ENCODE results near the gene SAP30L.

Gene SAP30L

DNA sequence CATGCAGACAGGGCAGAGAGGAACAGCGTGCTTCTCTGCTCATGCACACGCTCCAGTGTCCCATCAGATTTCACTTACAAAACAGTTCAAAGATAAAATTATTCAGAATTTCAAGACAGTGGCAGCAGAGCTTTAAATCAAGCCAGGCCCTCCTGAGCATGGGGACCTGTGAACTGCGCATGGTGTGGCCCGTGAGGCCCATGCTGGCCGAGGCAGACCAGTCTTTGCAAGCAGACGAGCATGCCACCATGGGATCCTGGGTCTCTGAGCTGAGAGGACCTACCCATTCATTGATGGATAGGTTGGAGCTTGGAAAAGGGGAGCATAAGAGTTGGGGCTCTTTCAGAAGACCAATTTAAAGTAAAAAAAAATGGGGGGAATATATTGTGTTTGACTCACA is 35.0 kb upstream of the SAP30L start:
- H3K36me3 Mint-ChIP-seq, result peaks cover 8% of the 10 kb centered on the region

DNA sequence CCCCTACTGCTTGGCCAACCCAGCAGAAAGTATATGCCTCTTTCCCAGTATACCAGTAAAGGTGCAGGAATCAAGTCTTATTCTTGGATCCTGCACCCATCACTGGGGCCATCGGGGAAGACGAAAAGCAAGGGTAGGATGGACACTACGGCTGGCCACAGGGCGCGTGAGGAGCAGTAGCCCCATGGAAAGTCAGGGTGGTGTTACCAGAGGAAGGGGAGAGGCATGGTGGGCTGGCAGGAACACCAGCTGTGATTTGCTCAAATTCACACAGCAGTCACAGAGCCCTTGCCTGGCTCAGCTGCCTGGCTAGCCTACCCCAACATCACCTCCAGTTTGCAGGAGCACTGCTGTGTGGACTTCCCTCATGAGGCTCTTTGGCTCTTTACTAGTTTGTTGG is 34.5 kb upstream of the SAP30L start:
- Mint-ChIP-seq H3K4me1 (no peaks in the 10 kb centered on the region), H3K36me3 (peaks cover 8% of the 10 kb centered on the region), H3K27me3 (no peaks in the 10 kb centered on the region), H3K4me3 (no peak overlapping the region), H3K9me3 (no peaks in the 10 kb centered on the region), H3K27ac (no peak overlapping the region)

More for the DNA sequence above, 35.0 kb upstream of the SAP30L start:
- Mint-ChIP-seq H3K4me3 (no peak overlapping the region), H3K27me3 (no peaks in the 10 kb centered on the region), H3K27ac (no peak overlapping the region), H3K4me1 (no peaks in the 10 kb centered on the region), H3K9me3 (no peaks in the 10 kb centered on the region)

DNA sequence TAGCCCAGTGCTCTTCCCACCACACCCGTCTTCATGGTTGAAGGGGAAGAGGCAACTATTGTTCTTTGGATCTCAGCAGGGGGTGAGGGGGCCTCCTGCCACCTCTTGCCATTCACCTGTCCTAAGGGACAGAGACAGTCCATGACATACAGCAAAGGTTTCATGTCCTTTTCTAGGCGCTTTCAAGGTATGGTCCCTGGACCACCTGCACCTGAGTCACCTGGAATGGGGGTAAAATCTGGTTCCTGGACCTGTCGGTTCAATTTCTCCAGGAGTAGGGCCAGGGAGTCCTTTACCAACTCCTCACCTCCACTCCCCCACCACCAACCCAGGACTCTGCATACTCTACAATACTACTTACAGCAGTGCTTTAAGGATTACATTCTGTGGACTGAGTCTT is 33.5 kb upstream of the SAP30L start:
- no peaks in the 10 kb centered on the region for H3K9me3 Mint-ChIP-seq
- H3K4me1 Mint-ChIP-seq, result no peaks in the 10 kb centered on the region
- H3K4me3 Mint-ChIP-seq, result no peak overlapping the region
- no peak overlapping the region for H3K27ac Mint-ChIP-seq
- H3K27me3 Mint-ChIP-seq, result no peaks in the 10 kb centered on the region
- peaks cover 8% of the 10 kb centered on the region for H3K36me3 Mint-ChIP-seq

DNA sequence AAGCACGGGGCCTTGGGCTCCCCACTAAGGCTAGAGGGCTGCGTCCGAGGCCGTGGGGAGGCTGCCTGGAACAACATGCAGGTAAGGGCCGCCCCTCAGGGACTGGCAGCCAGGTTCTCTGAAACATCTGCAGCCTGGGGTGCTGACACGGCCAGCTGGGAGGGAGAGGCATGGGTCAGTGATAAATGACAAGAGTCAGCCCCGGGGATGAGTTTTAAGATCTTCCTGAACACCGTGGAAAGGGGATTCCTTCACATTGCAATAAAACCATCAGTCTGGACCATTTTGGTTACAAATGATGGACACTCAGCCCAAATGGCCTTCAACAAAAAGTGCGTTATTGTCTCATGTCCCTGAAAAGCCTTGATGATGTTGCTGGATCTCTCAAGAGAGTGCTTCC is 32.9 kb upstream of the SAP30L start:
- Mint-ChIP-seq H3K27ac (no peak overlapping the region), H3K36me3 (peaks cover 8% of the 10 kb centered on the region), H3K9me3 (no peaks in the 10 kb centered on the region), H3K4me1 (no peaks in the 10 kb centered on the region), H3K4me3 (no peak overlapping the region), H3K27me3 (no peaks in the 10 kb centered on the region)

DNA sequence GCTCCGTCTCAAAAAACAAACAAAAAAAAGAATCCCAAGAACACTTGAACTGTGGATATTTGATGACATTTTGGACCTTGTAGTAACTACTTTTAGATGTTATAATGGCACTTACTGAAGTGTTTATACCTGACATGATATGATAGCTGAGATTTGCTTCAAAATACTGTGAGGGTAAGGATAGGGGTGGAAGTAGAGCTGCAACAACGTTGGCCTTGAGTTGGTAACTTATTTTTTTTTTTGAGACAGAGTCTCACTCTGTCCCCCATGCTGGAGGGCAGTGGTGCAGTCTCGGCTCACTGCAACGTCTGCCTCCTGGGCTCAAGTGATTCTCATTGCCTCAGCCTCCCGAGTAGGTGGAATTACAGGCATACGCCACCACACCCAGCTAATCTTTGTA is 30.7 kb upstream of the SAP30L start:
- H3K27me3 Mint-ChIP-seq, result no peaks in the 10 kb centered on the region
- H3K4me1 Mint-ChIP-seq, result no peaks in the 10 kb centered on the region
- peaks cover 8% of the 10 kb centered on the region for H3K36me3 Mint-ChIP-seq
- no peak overlapping the region for H3K4me3 Mint-ChIP-seq
- no peaks in the 10 kb centered on the region for H3K9me3 Mint-ChIP-seq
- H3K27ac Mint-ChIP-seq, result no peak overlapping the region

DNA sequence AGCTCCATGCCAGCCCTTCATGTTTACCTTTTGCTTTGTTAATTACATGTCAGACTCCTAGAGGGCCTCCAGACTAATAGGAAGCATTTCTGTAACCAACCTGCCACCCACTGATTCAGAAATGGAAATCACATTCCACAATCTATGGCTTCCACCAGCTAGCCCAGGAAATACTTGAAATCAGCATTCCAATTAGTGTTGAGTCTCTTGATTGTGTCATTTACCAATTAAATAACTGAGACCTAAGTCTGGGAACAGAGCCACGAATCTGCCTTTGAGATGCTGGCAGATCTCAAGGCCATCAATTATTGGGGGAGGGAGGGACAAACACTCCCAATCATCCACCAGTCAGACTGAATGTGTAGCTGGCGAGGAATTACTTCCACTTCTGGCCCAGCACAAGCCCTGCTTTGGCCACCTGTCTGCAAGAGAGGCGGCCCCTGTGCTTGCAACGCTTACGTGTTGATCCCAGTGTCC is 27.4 kb upstream of the SAP30L start:
- H3K4me3 Mint-ChIP-seq, result no peak overlapping the region
- peaks cover 16% of the 10 kb centered on the region for H3K36me3 Mint-ChIP-seq
- H3K27me3 Mint-ChIP-seq, result no peaks in the 10 kb centered on the region
- H3K4me1 Mint-ChIP-seq, result no peaks in the 10 kb centered on the region
- H3K27ac Mint-ChIP-seq, result no peak overlapping the region
- no peaks in the 10 kb centered on the region for H3K9me3 Mint-ChIP-seq

DNA sequence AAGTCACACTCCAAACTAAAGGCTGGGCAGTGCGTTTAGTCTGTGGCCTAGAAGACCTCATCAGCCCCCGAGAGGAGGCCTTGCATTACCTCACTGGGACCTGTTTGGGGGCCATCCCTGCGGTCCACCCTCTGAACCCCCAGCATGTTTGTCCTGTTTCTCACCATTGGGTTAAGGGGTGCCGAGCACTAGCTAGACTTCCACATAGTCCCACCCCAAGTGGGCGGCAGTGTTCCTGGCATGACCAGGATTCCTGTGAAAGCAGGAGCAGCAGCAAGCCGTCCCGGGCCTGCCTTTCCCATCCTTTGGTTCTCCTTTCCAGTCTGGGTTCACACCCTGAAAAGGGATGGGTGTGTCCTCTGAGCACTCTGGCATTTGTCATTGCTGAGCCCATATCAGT is 26.6 kb upstream of the SAP30L start:
- Mint-ChIP-seq H3K36me3 (peaks cover 21% of the 10 kb centered on the region), H3K4me1 (peaks cover 7% of the 10 kb centered on the region), H3K27ac (no peak overlapping the region)

DNA sequence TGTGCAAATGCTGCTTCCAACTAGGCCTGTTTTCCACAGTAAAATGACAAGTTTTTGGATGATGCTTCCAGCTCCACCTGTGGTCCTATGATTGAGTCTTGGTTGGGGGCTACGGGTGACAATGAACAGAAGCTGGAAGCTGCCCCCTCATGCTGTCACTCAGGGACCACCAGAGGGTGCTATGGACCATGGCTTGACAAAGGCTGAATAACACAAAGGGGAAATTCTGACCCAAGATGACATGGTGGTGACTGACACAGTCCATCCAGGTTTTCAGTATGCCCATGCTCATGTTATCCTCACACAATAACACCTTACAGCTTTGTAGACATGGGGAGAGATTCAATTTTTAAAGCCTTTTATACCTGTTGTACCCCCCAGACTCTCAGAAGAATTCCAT is 23.9 kb upstream of the SAP30L start:
- Mint-ChIP-seq H3K4me1 (peaks cover 12% of the 10 kb centered on the region), H3K9me3 (peaks cover 6% of the 10 kb centered on the region), H3K36me3 (peaks cover 19% of the 10 kb centered on the region), H3K27me3 (no peaks in the 10 kb centered on the region), H3K4me3 (no peak overlapping the region), H3K27ac (no peak overlapping the region)

More for the DNA sequence above, 26.6 kb upstream of the SAP30L start:
- Mint-ChIP-seq H3K27me3 (no peaks in the 10 kb centered on the region), H3K9me3 (peaks cover 3% of the 10 kb centered on the region), H3K4me3 (no peak overlapping the region)

DNA sequence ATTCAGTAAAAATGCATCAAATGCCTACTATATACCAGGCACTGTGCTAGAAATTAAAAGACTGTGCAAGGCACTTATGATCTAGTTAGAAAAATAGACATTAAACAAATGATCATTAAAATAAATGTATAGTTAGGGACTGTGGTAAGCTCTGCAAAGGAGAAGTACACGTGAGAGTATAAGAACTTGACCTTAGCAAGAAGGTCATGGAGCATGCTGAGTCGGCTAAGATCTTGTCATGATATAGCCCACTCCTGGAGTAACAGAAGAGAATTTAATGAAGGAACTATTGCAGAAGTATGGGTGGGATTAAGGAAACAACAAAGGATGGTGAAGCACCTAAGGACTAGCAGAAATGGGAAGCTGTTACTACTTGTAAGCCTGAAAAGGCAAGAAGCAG is 23.5 kb upstream of the SAP30L start:
- no peaks in the 10 kb centered on the region for H3K27me3 Mint-ChIP-seq
- H3K27ac Mint-ChIP-seq, result no peak overlapping the region
- no peak overlapping the region for H3K4me3 Mint-ChIP-seq
- peaks cover 12% of the 10 kb centered on the region for H3K4me1 Mint-ChIP-seq
- peaks cover 22% of the 10 kb centered on the region for H3K36me3 Mint-ChIP-seq
- H3K9me3 Mint-ChIP-seq, result peaks cover 6% of the 10 kb centered on the region

DNA sequence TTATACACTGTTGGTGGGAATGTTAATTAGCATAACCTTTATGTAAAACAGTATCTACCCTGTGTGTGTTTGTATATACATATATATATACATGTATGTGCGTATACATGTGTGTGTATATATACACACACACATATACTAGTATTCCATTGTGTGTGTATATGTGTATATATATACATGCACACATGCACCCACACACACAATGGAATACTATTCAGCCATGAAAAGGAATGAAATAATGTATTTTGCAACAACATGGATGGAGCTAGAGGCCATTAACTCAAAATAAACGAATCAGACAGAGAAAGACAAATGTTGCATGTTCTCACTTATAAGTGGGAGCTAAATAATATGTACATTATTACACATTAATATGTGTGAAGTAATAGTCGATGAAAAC is 17.6 kb upstream of the SAP30L start:
- peaks cover 6% of the 10 kb centered on the region for H3K9me3 Mint-ChIP-seq
- H3K27ac Mint-ChIP-seq, result no peak overlapping the region
- H3K4me3 Mint-ChIP-seq, result no peak overlapping the region
- H3K27me3 Mint-ChIP-seq, result no peaks in the 10 kb centered on the region
- peaks cover 16% of the 10 kb centered on the region for H3K4me1 Mint-ChIP-seq
- peaks cover 15% of the 10 kb centered on the region for H3K36me3 Mint-ChIP-seq

DNA sequence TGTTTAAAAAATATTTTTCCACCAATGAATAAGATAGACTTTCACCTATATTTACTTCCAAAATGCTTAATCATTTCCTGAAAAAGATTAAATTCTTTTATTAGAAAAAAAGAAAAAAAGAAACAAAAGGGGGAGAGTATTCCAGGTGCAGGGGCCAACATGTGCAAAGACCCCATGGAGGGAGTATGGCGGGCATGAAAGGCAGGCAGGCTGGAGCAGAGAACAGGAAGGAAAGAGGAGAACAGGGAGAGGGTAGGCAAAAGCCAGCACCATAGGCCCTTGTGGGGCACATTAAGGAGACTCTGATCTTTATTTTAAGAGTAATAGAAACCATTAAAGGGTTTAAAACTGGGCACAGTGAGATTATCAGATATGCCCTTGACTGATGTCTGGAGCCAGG is 16.5 kb upstream of the SAP30L start:
- H3K4me1 Mint-ChIP-seq, result peaks cover 8% of the 10 kb centered on the region
- peaks cover 1% of the 10 kb centered on the region for H3K9me3 Mint-ChIP-seq
- no peak overlapping the region for H3K4me3 Mint-ChIP-seq
- peaks cover 10% of the 10 kb centered on the region for H3K36me3 Mint-ChIP-seq
- H3K27ac Mint-ChIP-seq, result no peak overlapping the region
- H3K27me3 Mint-ChIP-seq, result no peaks in the 10 kb centered on the region

DNA sequence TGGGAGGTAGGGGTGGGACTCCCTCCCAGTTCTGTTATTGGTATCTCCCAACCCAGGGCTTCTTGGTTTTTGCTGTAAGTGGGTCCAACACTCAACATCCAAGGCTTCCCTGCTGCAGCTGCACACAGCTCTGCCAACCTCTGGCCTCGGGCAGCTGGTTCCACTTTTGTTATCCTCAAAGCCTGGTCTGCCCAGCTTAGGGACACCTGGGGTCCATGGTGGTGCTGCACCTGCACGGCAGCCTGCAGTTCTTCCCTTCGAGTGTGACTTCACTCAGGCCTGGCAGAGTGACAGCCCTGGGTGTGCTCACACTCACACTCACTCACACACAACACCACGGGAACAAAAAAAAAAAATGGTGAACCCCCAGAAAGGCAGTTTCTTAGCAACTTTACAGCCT is 15.3 kb upstream of the SAP30L start:
- H3K27me3 Mint-ChIP-seq, result no peaks in the 10 kb centered on the region
- H3K27ac Mint-ChIP-seq, result no peak overlapping the region
- no peak overlapping the region for H3K4me3 Mint-ChIP-seq
- H3K36me3 Mint-ChIP-seq, result peaks cover 8% of the 10 kb centered on the region
- H3K4me1 Mint-ChIP-seq, result peaks cover 4% of the 10 kb centered on the region
- no peaks in the 10 kb centered on the region for H3K9me3 Mint-ChIP-seq

DNA sequence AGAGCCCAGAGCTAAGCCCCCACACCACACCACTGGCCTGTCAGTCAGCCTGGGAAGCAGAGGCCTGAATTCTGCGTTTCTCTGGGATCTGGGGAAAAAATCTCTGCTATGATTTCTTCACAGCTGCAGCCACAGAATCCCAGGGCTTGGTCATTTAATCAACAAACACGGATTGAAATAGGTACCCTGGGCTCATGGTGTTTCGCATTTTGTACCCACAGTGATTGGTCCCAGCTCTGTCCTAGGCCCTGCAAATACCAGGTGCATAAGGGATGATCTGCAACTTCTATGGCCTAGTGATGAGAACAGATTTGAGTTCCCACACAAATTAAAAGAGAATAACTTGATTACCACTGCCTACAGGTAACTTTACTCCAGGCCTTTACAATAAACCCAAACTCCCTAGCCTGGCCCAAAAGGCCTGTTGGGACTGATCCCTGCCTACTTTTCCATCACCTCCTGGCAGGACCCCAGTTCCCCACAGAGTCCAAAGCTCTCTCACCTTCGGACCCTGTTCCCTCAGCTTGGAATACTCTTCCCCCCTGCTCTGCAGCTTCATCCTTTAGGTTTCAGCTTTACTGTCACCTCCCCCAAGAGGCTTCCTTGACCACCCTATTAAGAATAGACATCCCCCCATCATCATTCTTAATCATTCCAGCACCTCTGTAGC is 14.7 kb upstream of the SAP30L start:
- no peak overlapping the region for H3K4me3 Mint-ChIP-seq
- no peaks in the 10 kb centered on the region for H3K27me3 Mint-ChIP-seq
- H3K9me3 Mint-ChIP-seq, result no peaks in the 10 kb centered on the region
- peaks cover 11% of the 10 kb centered on the region for H3K36me3 Mint-ChIP-seq
- H3K4me1 Mint-ChIP-seq, result peaks cover 4% of the 10 kb centered on the region
- H3K27ac Mint-ChIP-seq, result no peak overlapping the region

DNA sequence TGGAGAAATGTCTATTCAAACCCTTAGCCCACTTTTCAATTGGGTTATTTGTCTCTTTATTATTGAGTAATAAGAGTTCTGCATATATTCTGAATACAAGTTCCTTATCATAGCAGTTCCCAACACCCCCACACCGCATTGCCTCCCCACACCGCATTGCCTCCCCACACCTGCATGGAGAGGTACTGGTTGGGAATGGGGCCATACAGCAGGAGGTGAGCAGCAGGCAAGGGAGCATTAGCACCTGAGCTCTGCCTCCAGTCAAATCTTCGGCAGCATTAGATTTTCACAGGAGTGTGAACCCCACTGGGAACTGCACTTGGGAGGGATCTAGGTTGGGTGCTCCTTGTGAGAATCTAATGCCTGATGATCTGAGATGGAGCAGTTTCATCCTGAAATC is 10.6 kb upstream of the SAP30L start:
- Mint-ChIP-seq H3K27me3 (no peaks in the 10 kb centered on the region), H3K4me3 (no peak overlapping the region), H3K36me3 (peaks cover 17% of the 10 kb centered on the region)

DNA sequence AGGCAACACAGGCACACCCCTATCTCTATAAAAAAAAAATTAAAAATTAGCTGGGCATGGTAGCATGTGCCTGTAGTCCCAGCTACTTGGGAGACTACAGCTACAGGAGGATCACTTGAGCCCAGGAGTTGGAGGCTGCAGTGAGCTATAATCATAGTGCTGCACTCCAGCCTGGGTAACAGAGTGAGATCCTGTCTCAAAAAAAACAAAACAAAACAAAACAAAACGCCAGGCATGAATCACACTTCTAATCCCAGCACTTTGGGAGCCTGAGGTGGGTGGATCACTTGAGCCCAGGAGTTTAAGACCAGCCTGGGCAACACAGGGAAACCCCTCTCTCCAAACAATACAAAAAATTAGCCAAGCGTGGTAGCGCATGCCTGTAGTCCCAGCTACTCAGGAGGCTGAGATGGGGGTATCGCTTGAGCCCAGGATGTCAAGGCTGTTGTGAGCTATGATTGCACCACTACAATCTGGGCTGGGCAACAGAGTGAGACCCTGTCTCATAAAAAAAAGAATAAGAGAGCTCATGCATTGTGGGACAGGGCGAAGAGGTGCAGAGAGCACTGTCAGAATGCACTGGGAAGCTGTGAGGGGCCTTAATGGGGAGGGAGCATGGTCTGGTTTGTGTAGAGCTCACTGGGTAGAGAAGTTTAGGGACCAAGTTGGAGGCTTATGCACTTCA is 8.4 kb upstream of the SAP30L start:
- H3K36me3 Mint-ChIP-seq, result peaks cover 29% of the 10 kb centered on the region
- no peaks in the 10 kb centered on the region for H3K27me3 Mint-ChIP-seq
- H3K27ac Mint-ChIP-seq, result no peak overlapping the region
- peaks cover 10% of the 10 kb centered on the region for H3K4me1 Mint-ChIP-seq
- no peaks in the 10 kb centered on the region for H3K9me3 Mint-ChIP-seq
- no peak overlapping the region for H3K4me3 Mint-ChIP-seq

More for the DNA sequence above, 10.6 kb upstream of the SAP30L start:
- Mint-ChIP-seq H3K27ac (no peak overlapping the region), H3K4me1 (peaks cover 4% of the 10 kb centered on the region), H3K9me3 (no peaks in the 10 kb centered on the region)

DNA sequence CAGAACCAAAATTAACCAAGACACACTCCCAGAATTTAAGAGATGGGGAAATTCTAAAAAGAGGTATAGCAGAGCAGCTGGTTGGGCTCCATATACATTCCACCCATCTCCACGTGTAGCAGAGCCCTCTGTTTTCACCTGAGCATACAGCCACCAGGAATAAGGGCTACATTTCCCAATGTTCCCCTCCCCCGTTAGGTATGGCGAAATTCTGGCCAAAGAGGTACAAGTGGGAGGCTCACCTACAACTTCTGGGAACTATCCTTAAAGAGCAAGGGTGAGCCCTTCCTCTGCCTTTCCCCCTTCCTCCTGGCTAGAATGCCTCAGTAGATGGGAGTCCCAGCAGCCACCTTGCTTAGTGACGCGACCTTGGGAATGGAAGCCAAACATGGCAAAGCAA is 5.3 kb upstream of the SAP30L start:
- no peak overlapping the region for H3K27ac Mint-ChIP-seq
- H3K27me3 Mint-ChIP-seq, result no peaks in the 10 kb centered on the region
- no peaks in the 10 kb centered on the region for H3K9me3 Mint-ChIP-seq
- no peak overlapping the region for H3K4me3 Mint-ChIP-seq
- peaks cover 25% of the 10 kb centered on the region for H3K4me1 Mint-ChIP-seq
- H3K36me3 Mint-ChIP-seq, result peaks cover 31% of the 10 kb centered on the region

Measured in activated naive CD4-positive, alpha-beta T cell treated with anti-CD3 and anti-CD28 coated beads, Interleukin-2, amount 50 U/mL, for 24 hours (primary cell).